Non-pigmented ciliary epithelial cell (primary cell): Measurements from ENCODE around the gene OR52R1.
"Not testable (repeated sequence)": the region's sequence is repeated elsewhere in the genome, so short reads cannot be mapped to it uniquely, and the experiment has no call there.

Source experiments
- DNase-seq: peaks from one replicate; pipeline ENCODE4 v3.0.0-alpha.2; 2010; ENCODE audit warnings: low read depth

Gene OR52R1

DNA sequence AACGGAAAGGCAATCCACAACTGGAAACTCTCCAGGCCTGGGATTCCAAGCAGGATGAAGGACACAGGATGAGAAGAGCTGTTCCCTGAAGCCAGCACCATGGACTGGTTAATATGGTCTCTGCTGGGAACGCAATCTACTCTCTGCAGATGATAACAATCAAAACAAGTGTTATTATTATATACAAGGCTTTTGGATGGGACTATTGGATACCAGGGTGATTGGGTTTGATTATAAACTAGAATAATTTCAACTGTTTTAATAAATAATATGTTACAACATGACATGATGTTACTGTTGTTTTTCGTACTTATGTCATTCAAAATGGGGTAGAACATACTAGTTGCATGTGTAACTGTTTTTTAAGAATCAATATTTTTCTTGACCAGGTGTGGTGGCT, at the start of gene OR52R1:
TSS of gene OR52R1 (minus strand) at position 101 of the 400 bp plus-strand sequence. CDS start at position 101, 0 bp downstream.
- no peak for DNase-seq

DNA sequence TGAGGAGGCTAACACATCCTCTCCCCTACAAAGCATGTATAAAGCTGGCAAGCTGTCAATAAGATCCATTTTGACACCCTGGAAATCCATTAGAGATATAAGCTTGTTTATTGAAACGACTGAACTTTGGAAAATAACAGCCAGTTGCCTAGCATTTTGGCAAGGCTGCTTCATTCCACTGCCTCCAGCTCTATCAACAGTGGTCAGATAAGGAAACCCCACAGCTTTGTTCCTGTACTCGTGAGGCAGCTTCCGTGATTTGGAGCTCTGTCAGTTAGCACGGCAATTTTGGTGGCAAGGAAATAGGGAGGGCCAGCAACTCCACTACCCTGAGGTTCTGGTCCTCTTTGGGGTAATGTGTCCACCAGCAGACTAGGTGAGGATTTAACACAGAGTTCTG, 46.9 kb upstream of the OR52R1 start:
- DNase-seq = no peak

DNA sequence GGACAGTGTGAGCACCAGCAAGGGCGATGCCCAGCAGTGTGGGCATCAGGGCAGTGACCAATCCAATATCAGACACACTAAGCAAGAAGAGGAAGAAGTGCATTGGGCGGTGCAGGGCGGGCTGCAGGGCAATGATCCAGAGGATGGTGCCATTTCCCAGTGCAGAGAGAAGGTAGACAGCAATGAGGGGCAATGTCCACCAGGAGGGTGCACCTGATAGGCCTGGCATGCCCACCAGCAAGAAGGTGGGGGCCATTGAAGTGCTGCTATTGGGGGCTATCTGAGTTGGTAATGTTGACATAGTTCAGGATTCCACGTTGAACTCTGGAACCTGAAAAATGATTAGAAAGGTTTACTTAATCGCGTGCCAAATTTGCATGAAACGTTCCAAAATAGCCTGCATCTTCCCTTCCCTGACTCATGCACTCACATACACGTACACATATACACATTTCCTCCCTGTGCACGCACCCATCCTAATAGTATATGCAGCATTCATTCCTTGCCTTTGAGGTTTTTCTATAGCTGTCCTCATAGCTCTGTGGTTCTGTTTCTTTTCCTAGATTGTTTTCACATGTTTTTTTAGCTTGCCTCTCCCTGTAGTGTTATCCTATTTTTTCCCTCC, 44.8 kb upstream of the OR52R1 start, which contains the start of gene OR51S1:
TSS of gene OR51S1 (minus strand) at position 301 of the 625 bp plus-strand sequence. CDS start at position 301, 0 bp downstream.
- DNase-seq = no peak

DNA sequence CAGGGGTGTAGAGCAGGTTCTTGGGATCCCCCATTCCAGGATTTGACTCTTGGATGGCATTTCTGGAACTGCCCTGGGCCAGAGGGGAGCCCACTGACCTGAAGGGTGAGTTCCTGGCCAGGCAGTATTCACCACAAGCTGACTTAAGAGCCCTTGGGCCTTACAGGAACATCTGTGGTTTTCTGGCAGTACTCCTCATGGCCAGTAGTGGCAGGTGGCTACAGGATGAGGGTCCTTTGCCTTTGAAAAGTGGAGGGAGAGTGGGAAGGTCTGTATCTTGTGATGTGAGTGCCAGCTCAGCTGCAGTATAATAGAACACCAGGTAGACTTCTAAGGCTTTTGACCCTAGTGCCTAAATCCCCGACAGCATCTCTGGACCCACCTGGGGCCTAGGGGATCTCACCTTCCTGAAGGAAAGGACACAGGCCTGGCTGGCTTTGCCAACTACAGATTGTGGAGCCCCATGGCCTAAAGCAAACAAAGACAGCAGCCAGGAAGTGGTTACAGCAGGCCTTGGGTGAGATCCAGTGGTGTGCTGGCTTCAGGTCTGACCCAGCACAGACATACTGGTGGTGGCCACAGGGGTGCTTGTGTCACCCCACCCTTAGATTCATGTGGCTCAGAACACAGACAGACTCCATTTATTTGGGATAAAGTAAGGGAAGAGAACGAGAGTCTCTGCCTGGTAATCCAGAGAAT, 35.8 kb upstream of the OR52R1 start:
- DNase-seq = no peak

GRCh38 chr11:4830909-4831308, 26.7 kb upstream of the OR52R1 start:
- no peak for DNase-seq

GRCh38 chr11:4830346-4830745, 26.2 kb upstream of the OR52R1 start:
- DNase-seq = no peak

GRCh38 chr11:4826425-4826824, 22.2 kb upstream of the OR52R1 start:
- no peak for DNase-seq

DNA sequence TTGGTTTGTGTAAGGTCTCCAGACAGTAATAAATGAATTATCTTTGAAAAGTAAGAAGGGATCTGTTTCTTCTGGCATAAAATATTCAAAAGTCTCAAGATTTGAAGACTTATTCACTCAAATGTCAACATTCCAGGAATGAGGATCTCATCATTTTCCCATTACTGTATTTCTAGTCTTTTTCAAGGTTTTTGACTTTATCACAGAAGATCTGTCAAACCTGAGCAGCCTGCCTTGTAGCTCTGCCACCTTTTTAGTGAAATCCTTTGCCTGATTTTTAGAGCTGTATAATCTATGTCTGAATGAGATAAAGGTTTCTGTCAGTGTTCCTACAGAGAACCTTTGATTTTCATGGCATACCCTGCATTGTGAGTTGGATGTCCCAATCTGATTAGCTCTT, 21.0 kb upstream of the OR52R1 start:
- no peak for DNase-seq

- no peak for DNase-seq
Measured at GRCh38 chr11:4821021-4821420, 16.8 kb upstream of the OR52R1 start, which contains the start of gene OR51F2. Gene OR51F2 (plus strand): TSS chr11:4821321. CDS start chr11:4821422, 101 bp downstream.

DNA sequence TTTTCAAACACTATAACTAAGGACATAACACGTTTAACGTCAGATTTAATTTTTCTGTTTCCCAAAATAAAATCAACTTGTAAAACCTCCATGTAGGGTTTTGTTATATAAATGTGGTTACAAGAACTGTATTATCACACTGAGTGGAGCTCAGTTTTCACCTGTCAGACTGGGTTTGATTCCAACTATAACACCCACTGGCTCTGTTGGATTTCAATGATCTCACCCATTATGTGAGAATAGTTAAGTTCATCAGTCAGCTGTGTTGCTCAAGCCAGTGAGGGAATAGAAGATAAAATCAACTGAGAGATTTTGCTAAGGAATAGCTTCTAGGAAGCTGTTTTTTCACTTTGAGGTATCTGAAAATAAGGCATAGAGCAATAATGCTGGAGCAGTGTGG, 5.1 kb upstream of the OR52R1 start:
- DNase-seq = no peak

- no peak for DNase-seq
Measured at GRCh38 chr11:4808476-4808875, 4.3 kb upstream of the OR52R1 start.

DNA sequence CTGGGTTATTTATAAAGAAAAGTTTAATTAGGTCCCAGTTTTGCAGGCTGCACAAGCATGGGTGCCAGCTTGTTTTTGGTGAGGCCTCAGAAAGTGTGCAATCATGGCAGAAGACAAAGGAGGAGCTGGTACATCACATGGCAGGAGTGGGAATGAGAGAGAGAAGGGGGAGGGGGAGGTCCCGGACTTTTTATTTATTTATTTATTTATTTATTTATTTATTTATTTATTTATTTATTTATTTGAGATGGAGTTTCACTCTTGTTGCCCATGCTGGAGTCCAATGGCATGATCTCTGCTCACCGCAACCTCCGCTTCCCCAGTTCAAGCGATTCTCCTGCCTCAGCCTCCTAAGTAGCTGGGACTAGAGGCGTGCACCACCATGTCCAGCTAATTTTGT, 2.9 kb downstream of the OR52R1 start:
- not testable (repeated sequence) for DNase-seq

DNA sequence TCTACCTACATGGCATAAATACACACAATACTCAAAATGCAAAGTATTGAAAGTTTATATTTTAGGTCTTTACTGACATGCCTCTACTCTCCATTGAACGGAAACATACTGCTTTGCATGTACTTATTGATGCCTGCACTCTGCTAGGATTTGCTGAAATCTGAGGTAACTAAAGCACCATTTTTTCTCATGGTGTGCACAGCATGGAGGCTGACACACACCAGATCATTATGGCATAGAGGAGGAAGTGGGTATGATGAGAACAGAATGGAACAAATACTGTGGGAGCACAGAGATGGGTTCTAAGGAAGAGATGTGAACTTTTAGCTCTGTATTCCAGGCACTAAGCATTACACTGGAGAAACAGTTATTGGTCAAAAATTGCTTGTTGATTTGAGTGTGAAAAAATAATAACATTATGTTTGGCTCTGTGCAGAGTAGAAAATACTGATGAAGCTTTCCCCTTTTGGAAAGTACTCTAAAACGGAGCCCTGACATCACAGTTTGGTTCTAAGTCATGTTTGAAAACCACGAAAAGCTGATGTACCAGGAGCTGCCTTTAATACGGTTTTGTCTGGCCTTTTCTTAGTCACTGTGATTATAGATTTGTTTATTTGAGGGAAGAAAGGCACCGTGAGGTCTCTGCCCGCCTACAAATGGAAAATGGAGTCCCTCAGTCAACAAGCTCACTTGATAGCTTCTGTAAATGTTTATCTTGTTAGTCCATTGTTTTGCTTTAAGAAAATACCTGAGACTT, 5.6 kb downstream of the OR52R1 start:
- no peak for DNase-seq

GRCh38 chr11:4797206-4797605, 7.0 kb downstream of the OR52R1 start:
- no peak for DNase-seq

DNA sequence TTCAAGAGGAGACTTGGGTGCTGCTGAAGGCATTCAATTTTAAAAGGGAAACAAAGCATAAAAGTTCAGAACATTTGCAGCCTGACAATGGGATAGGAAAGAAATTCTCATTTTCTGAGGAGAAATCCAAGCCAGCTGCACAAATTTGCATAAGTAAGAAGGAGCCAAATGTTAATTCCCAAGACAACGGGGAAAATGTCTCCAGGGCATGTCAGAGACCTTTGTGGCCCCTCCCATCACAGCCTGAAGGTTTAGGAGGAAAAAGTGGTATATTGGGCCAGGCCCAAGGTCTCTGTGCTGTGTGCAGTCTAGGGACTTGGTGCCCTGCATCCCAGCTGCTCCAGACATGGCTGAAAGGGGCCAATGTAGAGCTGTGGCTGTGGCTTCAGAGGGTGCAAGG, 21.7 kb downstream of the OR52R1 start:
- DNase-seq = no peak

DNA sequence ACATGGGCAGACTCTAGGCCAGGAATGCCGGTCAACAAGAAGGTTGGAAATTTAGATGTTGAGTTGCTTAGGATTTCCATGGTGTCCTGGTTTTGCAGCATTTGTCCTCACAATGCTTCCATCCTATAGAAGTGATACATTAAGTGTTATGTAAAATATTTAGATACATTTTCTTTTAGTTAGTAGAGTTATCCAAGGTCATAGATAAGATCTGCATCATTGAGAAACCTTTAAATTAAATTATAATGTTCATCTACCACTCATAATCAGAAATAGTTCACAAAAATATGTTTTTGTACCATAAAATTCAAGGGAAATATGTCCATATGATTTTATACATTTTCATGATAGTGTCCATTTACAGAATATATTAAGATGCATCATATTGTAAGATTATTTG, 34.3 kb downstream of the OR52R1 start, which contains the start of gene OR51F1:
TSS of gene OR51F1 (minus strand) at position 101 of the 400 bp plus-strand sequence. CDS start at position 101, 0 bp downstream.
- no peak for DNase-seq

GRCh38 chr11:4768094-4768493, 36.1 kb downstream of the OR52R1 start:
- DNase-seq = no peak

GRCh38 chr11:4766420-4767043, 37.6 kb downstream of the OR52R1 start:
- DNase-seq = no peak

DNA sequence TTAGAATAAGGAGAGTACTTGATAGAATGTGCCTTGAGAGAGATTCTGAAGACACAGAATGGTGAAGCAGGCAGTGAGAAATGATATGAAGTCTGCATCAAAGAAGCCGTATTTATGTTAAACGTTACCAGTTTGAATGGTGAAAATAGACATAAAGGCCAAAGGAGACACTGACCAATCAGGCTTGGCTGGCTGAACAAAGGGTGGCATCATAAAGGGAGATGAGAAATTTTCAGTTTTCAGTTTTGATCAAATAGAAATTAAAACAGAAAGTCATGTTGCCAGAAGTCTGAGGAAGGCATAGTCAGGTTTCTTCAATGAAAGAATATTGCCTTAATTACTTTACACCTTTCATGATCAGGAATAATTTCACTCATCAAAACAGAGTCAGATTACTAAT, 41.1 kb downstream of the OR52R1 start:
- DNase-seq = no peak
